Activated naive CD4-positive, alpha-beta T cell treated with anti-CD3 and anti-CD28 coated beads, Interleukin-2, amount 50 U/mL, for 24 hours (primary cell): Measurements from ENCODE around the gene UBXN7.
A peak's percentile ranks its signal among the peaks of the same experiment; 100 is the strongest.
"Not testable (repeated sequence)": the region's sequence is repeated elsewhere in the genome, so short reads cannot be mapped to it uniquely, and the experiment has no call there.

Experiments used
- H3K27ac Mint-ChIP-seq: one replicate; pipeline ENCODE4 v1.8.0; 2021; ENCODE audit warnings: mild to moderate bottlenecking, mixed read lengths
- H3K27me3 Mint-ChIP-seq: one replicate; pipeline ENCODE4 v1.8.0; 2021; ENCODE audit warnings: mixed read lengths
- H3K36me3 Mint-ChIP-seq: one replicate; pipeline ENCODE4 v1.8.0; 2021; ENCODE audit warnings: mixed read lengths
- H3K4me1 Mint-ChIP-seq: one replicate; pipeline ENCODE4 v1.8.0; 2021; ENCODE audit warnings: mixed read lengths
- H3K4me3 Mint-ChIP-seq: one replicate; pipeline ENCODE4 v1.8.0; 2021; ENCODE audit warnings: mild to moderate bottlenecking, mixed read lengths
- H3K9me3 Mint-ChIP-seq: one replicate; pipeline ENCODE4 v1.8.0; 2021; ENCODE audit warnings: mixed read lengths

The UBXN7 gene

GRCh38 chr3:196321162-196321561 lies 111.1 kb downstream of the UBXN7 start:
- H3K4me1 Mint-ChIP-seq: peaks cover 9% of the 10 kb centered on the region
- H3K27ac Mint-ChIP-seq: peak overlapping the region; percentile 85
- H3K9me3 Mint-ChIP-seq: no peaks in the 10 kb centered on the region
- H3K27me3 Mint-ChIP-seq: no peaks in the 10 kb centered on the region
- no peaks in the 10 kb centered on the region for H3K36me3 Mint-ChIP-seq
- no peak overlapping the region for H3K4me3 Mint-ChIP-seq

DNA sequence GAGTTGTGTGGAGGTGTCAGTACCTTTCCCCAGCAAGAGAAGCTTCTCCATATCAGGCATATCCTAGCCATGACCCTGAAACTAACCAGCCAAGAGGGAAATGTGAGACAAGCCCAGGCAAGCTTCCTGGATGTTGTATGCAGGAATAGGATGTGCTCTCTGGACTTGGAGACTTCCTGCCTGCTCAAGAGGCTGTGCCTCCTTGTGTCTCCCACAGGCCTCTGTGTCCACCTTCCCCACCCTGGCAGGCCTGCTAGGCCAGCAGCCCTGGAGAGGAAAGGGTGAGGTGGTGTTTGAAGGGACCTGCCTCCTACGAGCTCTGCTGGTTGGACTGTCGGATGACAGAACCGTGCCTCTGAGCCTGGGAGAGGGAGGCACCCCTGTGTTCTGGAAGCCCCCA lies 112.1 kb downstream of the UBXN7 start:
- H3K27ac Mint-ChIP-seq: no peak overlapping the region
- no peaks in the 10 kb centered on the region for H3K9me3 Mint-ChIP-seq
- no peaks in the 10 kb centered on the region for H3K27me3 Mint-ChIP-seq
- H3K36me3 Mint-ChIP-seq: no peaks in the 10 kb centered on the region
- H3K4me1 Mint-ChIP-seq: peaks cover 9% of the 10 kb centered on the region
- no peak overlapping the region for H3K4me3 Mint-ChIP-seq

DNA sequence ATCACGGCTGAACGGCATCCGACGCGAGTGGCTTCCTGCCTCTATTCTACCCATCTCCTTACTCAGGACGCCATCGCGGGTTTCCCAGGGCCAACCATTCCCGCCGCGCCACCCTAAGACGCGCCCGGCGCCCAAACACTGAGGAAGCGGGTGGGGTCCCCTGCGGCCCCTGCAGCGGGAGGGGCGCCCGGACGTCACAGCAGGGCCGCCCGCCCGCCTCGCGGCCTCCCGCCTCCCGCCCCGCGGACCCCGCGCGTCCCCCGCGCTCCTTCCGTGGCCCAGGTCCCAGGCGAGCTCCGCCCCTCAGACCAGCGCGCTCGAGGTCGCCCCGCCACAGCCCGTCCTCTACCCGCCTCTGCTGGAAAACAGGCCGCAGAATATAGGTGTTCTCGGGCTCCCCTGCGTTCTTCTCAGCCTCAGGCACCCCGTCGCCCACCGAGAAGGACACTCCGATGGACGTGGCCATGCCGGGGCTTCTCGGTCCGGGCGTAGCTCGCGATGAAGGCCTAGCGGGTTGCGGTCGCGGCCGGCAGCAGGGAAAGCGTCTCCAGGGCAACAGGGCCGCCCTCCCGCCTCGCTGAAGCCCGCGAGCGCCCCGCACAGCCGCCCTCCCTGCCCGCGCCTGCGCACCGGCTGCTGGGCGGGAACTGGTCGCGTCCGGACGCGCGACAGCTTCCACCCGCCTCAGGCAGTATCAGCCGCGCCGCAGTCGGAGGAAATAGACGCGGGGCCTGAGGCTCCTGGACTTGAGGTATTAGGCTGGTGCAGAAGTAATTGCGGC lies 114.3 kb downstream of the UBXN7 start, which contains the start of gene DYNLT2B:
DYNLT2B (minus strand) TSS at position 554 of the 781 bp plus-strand sequence; CDS start at position 466, 88 bp downstream.
- Mint-ChIP-seq H3K9me3 (no peaks in the 10 kb centered on the region), H3K4me3 (peak within 1 kb of the TSS; percentile 95), H3K27ac (peak within 1 kb of the TSS; percentile 95), H3K4me1 (peaks cover 12% of the 10 kb centered on the region), H3K36me3 (peaks cover 2% of the 10 kb centered on the region), H3K27me3 (no peaks in the 10 kb centered on the region)

- peak overlapping the region; percentile 95 for H3K4me3 Mint-ChIP-seq
- not testable (repeated sequence) for H3K27me3 Mint-ChIP-seq, H3K36me3 Mint-ChIP-seq, H3K9me3 Mint-ChIP-seq
- peaks cover 12% of the 10 kb centered on the region for H3K4me1 Mint-ChIP-seq
- H3K27ac Mint-ChIP-seq: peak overlapping the region; percentile 91
These were observed 115.2 kb downstream of the UBXN7 start for GRCh38 chr3:196316799-196317686.

DNA sequence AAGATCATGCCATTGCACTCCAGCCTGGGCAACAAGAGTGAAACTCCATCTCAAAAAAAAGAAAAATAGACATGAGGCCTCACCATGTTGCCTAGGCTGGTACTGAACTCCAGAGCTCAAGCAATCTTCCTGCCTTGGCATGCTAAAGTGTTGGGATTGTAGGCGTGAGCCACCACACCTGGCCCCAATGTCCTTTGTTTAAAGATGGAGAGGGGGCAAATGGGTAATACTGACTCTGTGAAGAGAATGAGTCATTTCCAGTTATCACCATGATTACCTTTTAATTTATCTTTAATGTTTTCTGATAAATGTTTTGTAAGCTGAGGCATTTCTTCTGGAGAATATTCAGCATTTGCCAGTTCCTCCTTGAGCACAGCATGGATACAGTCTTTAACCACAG lies 116.4 kb downstream of the UBXN7 start:
- Mint-ChIP-seq H3K36me3 (peaks cover 2% of the 10 kb centered on the region), H3K27ac (no peak overlapping the region), H3K27me3 (no peaks in the 10 kb centered on the region), H3K9me3 (no peaks in the 10 kb centered on the region), H3K4me3 (no peak overlapping the region), H3K4me1 (peaks cover 12% of the 10 kb centered on the region)

GRCh38 chr3:196314597-196314996 lies 117.6 kb downstream of the UBXN7 start:
- H3K4me1 Mint-ChIP-seq: peaks cover 12% of the 10 kb centered on the region
- H3K9me3 Mint-ChIP-seq: no peaks in the 10 kb centered on the region
- peak overlapping the region; percentile 76 for H3K27ac Mint-ChIP-seq
- H3K36me3 Mint-ChIP-seq: peaks cover 2% of the 10 kb centered on the region
- H3K27me3 Mint-ChIP-seq: no peaks in the 10 kb centered on the region
- no peak overlapping the region for H3K4me3 Mint-ChIP-seq

GRCh38 chr3:196314086-196314485 lies 118.1 kb downstream of the UBXN7 start:
- not testable (repeated sequence) for H3K4me1 Mint-ChIP-seq, H3K27ac Mint-ChIP-seq, H3K27me3 Mint-ChIP-seq, H3K9me3 Mint-ChIP-seq, H3K4me3 Mint-ChIP-seq, H3K36me3 Mint-ChIP-seq

DNA sequence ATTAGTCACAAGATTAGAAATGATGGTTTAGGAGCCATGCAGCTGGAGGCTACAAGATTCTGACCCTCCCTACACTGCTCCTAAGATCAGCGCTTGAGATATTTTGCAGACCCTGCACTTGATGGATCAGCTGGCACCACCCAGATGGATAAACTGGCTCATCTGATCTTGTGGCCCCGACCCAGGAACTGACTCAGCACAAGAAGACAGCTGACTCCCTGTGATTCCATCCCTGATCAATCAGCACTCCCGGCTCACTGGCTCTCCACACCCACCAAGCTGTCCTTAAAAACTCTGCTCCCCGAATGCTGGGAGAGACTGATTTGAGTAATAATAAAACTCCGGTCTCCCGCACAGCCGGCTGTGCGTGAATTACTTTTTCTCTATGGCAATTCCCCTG lies 129.3 kb downstream of the UBXN7 start:
- H3K9me3 Mint-ChIP-seq, H3K27ac Mint-ChIP-seq, H3K36me3 Mint-ChIP-seq, H3K4me3 Mint-ChIP-seq, H3K4me1 Mint-ChIP-seq, H3K27me3 Mint-ChIP-seq: not testable (repeated sequence)

DNA sequence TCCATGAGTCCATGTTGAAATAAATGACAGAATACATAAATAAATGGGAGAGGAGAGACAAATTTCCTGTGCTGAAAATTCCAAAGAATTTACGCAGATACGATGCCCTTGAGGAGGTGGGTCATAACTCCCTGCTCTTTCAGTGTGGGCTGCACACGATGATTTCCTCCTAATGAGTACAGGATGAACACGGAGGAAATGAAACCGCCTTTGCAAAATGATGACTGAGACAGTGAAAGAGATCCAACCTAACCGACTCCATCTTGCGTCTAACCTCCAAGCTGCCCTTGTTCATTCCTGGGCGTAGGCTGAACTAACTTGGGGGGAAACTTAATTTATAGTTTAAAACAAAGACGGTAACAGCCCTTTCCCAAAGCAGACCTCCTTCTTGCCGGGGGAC lies 129.7 kb downstream of the UBXN7 start:
- H3K9me3 Mint-ChIP-seq, H3K27me3 Mint-ChIP-seq, H3K4me3 Mint-ChIP-seq, H3K27ac Mint-ChIP-seq, H3K36me3 Mint-ChIP-seq, H3K4me1 Mint-ChIP-seq: not testable (repeated sequence)

DNA sequence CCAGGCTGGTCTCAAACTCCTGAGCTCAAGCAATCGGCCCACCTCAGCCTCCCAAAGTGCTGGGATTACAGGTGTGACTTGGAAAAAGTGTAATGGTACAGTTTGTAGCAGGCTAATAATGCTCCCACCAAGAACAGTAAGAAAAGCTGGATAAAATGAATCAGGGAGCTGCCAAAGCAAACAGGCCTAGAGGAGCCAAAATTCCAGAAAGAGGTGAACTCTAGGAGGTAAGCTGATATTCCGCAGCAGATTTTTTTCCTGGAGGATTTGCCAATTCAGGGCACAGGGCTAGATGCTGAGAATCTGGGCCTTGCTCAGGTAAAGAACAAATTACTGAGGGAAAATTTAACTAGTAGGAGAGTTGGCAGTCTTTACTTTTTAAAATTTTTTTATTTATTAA lies 133.7 kb downstream of the UBXN7 start:
- Mint-ChIP-seq H3K4me1 (no peaks in the 10 kb centered on the region), H3K36me3 (peaks cover 3% of the 10 kb centered on the region), H3K27me3 (no peaks in the 10 kb centered on the region), H3K4me3 (no peak overlapping the region), H3K9me3 (no peaks in the 10 kb centered on the region), H3K27ac (no peak overlapping the region)
